VCaP (cell line): Measurements from ENCODE around the gene KRTAP4-4.
"Not testable (repeated sequence)": the region's sequence is repeated elsewhere in the genome, so short reads cannot be mapped to it uniquely, and the experiment has no call there.

ENCODE experiments used
- H3K27ac ChIP-seq: fragments of 450-650 bp; 2 replicates; pipeline ENCODE4 v1.5.1; 2017
- TF ChIP-seq, protein P1 (sequence below): fragments of 450-650 bp; conservative IDR thresholded peaks from 2 replicates; pipeline ENCODE4 v1.5.1; 2017; ENCODE audit warnings: mild to moderate bottlenecking, moderate library complexity

Gene KRTAP4-4

DNA sequence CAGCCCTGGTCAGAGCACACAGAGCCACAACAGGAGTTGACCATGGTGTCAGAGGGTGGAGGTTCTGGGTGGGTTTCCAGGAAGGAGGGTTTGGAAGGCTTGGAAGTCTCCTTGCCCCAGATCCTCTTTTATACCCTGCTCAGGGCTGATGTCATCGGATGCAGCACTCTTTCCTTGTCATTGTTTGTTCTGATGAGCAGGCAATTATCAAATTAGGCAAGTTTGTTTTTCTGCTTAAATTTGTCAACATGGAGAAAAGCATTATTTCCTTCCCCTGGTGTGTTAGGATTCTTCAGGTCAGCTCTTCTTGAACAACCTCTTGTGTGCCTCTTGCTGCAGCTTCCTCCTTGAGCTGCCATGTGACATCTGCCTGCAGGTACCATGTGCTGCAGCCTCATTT is at the start of gene KRTAP4-4:
Gene KRTAP4-4, minus strand, starts transcription at position 101 of the 400 bp plus-strand sequence. Its CDS starts 57 bp downstream, at position 44.
- TF ChIP-seq, protein P1, sequence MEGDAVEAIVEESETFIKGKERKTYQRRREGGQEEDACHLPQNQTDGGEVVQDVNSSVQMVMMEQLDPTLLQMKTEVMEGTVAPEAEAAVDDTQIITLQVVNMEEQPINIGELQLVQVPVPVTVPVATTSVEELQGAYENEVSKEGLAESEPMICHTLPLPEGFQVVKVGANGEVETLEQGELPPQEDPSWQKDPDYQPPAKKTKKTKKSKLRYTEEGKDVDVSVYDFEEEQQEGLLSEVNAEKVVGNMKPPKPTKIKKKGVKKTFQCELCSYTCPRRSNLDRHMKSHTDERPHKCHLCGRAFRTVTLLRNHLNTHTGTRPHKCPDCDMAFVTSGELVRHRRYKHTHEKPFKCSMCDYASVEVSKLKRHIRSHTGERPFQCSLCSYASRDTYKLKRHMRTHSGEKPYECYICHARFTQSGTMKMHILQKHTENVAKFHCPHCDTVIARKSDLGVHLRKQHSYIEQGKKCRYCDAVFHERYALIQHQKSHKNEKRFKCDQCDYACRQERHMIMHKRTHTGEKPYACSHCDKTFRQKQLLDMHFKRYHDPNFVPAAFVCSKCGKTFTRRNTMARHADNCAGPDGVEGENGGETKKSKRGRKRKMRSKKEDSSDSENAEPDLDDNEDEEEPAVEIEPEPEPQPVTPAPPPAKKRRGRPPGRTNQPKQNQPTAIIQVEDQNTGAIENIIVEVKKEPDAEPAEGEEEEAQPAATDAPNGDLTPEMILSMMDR, result no peak
- H3K27ac ChIP-seq, result no peak within 1 kb of the TSS

DNA sequence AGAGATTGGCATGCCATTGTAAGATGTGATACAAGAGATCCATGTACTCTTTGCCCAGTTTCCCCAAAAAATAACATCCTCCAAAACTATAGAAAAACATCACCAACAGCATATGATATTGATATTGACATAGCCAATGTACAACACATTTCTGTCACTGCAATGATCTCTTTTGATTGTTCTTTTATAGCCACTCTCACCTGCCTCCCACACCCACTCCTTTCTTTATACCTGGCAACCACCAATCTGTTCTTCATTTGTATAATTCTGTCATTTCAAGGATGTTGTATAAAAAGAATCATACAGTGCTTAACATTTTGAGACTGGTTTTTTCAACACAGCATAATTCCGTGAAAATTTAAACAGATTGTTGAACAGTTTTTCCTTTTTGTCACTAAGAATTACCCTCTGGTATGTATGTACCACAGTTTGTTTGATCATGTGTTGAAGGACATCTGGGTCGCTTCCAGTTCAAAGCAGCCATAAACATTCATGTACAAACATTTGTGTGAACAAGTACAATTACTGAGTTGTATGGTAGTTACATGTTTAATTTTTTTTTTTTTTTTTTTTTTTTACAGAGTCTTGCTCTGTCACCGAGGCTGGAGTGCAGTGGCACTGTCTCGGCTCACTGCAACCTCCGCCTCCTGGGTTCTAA is 39.0 kb upstream of the KRTAP4-4 start:
- H3K27ac ChIP-seq, result no peak overlapping the region
- TF ChIP-seq, protein P1, result no peak

DNA sequence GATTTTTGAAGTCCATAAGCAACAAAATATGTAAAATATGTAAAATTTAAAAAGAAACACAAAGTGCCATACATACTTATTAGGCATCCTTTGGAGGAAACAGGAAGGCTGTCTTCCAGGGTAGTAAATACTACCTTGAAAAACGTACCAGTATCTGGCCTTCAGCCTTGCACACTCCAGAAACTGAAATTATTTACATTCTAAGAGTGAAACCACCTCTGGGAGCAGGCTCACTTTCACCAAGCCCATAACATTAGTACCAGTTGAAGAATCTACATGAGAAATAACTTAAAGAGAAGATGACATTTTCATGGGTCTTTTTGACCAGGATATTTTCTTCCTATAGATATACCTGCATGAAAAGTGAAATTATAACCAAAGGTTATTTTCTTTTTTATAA is 35.5 kb upstream of the KRTAP4-4 start:
- TF ChIP-seq, protein P1, result no peak
- H3K27ac ChIP-seq, result no peak overlapping the region

DNA sequence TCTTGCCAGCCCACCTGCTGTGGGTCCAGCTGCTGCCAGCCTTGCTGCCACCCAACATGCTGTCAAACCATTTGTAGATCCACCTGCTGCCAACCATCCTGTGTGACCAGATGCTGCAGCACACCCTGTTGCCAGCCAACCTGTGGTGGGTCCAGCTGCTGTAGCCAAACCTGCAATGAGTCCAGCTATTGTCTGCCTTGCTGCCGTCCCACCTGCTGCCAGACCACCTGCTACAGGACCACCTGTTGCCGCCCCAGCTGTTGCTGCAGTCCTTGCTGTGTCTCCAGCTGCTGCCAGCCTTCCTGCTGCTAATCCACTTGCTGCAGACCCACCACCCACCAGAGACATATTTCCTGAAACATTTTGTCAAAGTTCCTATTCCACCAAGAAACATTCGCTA is 29.8 kb upstream of the KRTAP4-4 start:
- no peak overlapping the region for H3K27ac ChIP-seq
- TF ChIP-seq, protein P1, result no peak

DNA sequence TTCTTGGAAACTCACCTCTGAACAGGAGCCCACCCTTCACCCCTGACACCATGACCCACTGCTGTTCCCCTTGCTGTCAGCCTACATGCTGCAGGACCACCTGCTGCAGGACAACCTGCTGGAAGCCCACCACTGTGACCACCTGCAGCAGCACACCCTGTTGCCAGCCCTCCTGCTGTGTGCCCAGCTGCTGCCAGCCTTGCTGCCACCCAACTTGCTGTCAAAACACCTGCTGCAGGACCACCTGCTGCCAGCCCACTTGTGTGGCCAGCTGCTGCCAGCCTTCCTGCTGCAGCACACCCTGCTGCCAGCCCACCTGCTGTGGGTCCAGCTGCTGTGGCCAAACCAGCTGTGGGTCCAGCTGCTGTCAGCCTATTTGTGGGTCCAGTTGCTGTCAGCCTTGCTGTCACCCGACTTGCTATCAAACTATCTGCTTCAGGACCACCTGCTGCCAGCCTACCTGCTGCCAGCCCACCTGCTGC is 29.3 kb upstream of the KRTAP4-4 start, which contains the start of gene KRTAP9-1:
Gene KRTAP9-1, plus strand, starts transcription at position 51 of the 482 bp plus-strand sequence. Its CDS starts 0 bp downstream, at position 51.
- not testable (repeated sequence) for H3K27ac ChIP-seq

DNA sequence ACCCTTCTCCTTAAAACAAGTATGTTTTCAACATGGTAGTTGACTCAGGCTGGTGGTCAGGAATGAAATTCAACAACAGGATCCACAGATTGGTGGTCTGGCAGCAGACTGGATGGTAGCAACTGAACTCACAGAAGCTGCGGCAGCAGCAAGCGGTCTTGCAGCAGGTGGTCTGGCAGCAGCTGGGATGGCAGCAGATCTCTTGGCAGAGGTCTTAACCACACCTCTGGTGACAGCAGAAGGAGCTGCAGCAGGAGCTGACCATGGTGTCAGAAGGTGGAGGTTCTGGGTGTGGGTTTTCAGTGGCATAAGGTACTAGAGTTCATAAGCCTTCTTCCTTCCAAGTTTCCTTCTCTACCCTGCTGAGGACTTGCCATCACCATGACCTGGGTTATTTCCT is 26.3 kb upstream of the KRTAP4-4 start:
- H3K27ac ChIP-seq, result no peak overlapping the region
- TF ChIP-seq, protein P1, result no peak

DNA sequence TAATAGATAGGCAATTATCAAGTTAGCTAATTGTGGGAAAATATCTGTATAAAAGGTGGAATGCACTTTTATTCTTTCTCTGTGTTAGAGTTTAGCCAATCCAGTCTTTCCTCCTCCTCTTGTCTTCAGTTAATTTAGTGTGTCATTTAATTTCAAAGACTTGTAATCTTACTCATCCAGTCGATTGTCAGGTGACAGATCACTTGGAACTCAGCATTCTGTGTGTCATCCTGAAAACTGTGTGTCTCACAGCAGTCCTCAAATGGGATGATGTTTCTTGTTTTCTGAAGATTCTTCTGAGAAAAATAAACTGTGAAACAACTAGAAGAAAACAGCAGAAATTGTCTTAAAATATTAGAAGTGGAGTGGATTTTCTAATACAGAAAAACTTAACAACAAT is 24.5 kb upstream of the KRTAP4-4 start:
- TF ChIP-seq, protein P1, result no peak
- H3K27ac ChIP-seq, result no peak overlapping the region

DNA sequence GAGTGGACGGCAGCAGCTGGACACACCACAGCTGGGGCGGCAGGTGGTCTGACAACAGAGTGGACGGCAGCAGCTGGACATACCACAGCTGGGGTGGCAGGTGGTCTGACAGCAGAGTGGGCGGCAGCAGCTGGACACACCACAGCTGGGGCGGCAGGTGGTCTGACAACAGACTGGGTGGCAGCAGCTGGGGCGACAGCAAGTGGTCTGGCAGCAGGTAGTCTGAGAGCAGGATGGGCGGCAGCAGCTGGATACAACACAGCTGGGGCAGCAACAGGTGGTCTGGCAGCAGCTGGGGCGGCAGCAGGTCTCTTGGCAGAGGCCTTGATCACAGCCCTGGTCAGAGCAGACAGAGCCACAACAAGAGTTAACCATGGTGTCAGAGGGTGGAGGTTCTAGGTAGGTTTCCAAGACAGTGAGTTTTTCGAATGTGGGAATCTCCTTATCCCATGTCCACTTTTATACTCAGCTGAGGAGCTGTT is 24.0 kb upstream of the KRTAP4-4 start, which contains the start of gene KRTAP4-1:
Gene KRTAP4-1, minus strand, starts transcription at position 432 of the 482 bp plus-strand sequence. Its CDS starts 57 bp downstream, at position 375.
- no peak within 1 kb of the TSS for H3K27ac ChIP-seq
- TF ChIP-seq, protein P1, result no peak
